DND-41 (cell line): ENCODE measurements around the gene GADD45B.
"Not testable (repeated sequence)": the region's sequence is repeated elsewhere in the genome, so short reads cannot be mapped to it uniquely, and the experiment has no call there.

Source experiments
- ATAC-seq: fragments of 200-7000 bp; cut with Tn5 transposase; 3 replicates; pipeline ENCODE4 v1.9.1; 2021; ENCODE audit warnings: low read depth; ENCODE audit not compliant: insufficient read depth
- DNase-seq: peaks from one replicate; pipeline ENCODE4 v3.0.0-alpha.2; 2020
- H2AFZ ChIP-seq: 2 replicates; pipeline ENCODE4 v1.6.0; 2012; ENCODE audit warnings: low read depth, low read length
- H3K27ac ChIP-seq: 2 replicates; pipeline ENCODE4 v1.5.1; 2012; ENCODE audit warnings: low read length, inconsistent platforms
- H3K27me3 ChIP-seq: fragments of 200-600 bp; sonication (generic); 2 replicates; pipeline ENCODE4 v1.6.0; 2012; ENCODE audit warnings: low read length, mild to moderate bottlenecking, inconsistent platforms; ENCODE audit not compliant: insufficient read depth, poor library complexity
- H3K36me3 ChIP-seq: 2 replicates; pipeline ENCODE4 v1.5.1; 2012; ENCODE audit warnings: low read length, inconsistent platforms; ENCODE audit not compliant: insufficient read depth
- H3K4me1 ChIP-seq: 2 replicates; pipeline ENCODE4 v1.5.1; 2012; ENCODE audit warnings: mild to moderate bottlenecking, low read length; ENCODE audit not compliant: insufficient read depth
- H3K4me2 ChIP-seq: 2 replicates; pipeline ENCODE4 v1.6.0; 2012; ENCODE audit warnings: mild to moderate bottlenecking, moderate library complexity, low read length, inconsistent platforms; ENCODE audit not compliant: insufficient read depth
- H3K4me3 ChIP-seq, 2 experiments: fragments of 200-600 bp in 1 of 2; shearing (Covaris generic) in 1 of 2; 2 replicates each; pipeline ENCODE4 v1.5.1; 2012 to 2016; ENCODE audit warnings: inconsistent platforms in 2 of 2, low read length in 2 of 2, mild to moderate bottlenecking in 2 of 2, low read depth in 1 of 2, moderate library complexity in 1 of 2
- H3K79me2 ChIP-seq: 2 replicates; pipeline ENCODE4 v1.6.0; 2012; ENCODE audit warnings: low read length, inconsistent platforms; ENCODE audit not compliant: insufficient read depth
- H3K9ac ChIP-seq: 2 replicates; pipeline ENCODE4 v1.6.0; 2012; ENCODE audit warnings: low read depth, mild to moderate bottlenecking, inconsistent platforms, low read length, moderate library complexity
- H3K9me3 ChIP-seq: 2 replicates; pipeline ENCODE4 v1.5.1; 2012; ENCODE audit warnings: low read length, moderate library complexity, mild to moderate bottlenecking, inconsistent platforms; ENCODE audit not compliant: insufficient read depth, severe bottlenecking
- H4K20me1 ChIP-seq: 2 replicates; pipeline ENCODE4 v1.6.0; 2012; ENCODE audit warnings: low read length; ENCODE audit not compliant: insufficient read depth
- EZH2 ChIP-seq: IDR thresholded peaks from 3 replicates; pipeline ENCODE4 v1.6.1; 2012; ENCODE audit warnings: borderline replicate concordance, low read depth, mild to moderate bottlenecking, moderate library complexity, low read length, inconsistent platforms; ENCODE audit not compliant: severe bottlenecking
- TF ChIP-seq, protein P1 (sequence below): IDR thresholded peaks from 2 replicates; pipeline ENCODE4 v1.5.1; 2012; ENCODE audit warnings: borderline replicate concordance, low read length, moderate library complexity, mild to moderate bottlenecking; ENCODE audit not compliant: poor library complexity, severe bottlenecking; ENCODE audit errors: extremely low read depth

The GADD45B gene

DNA sequence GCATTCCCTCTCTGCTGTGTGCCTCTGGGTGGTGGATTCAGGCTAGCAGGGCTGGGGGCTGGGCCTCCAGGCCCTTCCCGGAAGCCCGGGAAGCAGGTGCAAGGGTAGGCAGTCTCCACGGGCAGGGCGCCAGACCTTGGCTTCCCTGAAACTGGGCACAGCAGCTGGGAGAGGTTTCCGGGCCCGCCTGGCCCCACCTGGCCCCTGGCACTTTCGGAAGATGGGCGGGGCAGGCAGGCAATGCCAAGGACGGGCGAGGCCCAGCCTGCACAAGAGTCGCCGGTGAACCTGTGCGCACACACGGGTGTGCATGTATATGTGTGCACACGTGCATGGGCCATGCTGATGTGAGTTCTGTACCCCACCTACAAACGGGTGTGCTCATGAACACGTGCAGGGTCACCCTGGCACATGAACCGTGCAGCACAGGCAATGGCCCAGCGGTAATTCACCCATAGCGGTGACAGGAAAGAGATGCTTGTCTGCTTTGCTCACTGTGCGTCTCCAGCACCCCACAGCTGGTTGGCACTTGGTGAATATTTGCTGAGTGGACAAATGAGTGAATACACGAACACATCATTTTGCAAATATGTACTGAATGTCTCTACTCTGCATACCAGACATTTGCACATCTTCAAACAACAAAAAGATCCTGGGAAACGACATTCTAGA lies 15.3 kb downstream of the GADD45B start:
- H3K27me3 ChIP-seq: no peaks in the 10 kb centered on the region
- DNase-seq: no peak
- H3K4me1 ChIP-seq: no peaks in the 10 kb centered on the region

DNA sequence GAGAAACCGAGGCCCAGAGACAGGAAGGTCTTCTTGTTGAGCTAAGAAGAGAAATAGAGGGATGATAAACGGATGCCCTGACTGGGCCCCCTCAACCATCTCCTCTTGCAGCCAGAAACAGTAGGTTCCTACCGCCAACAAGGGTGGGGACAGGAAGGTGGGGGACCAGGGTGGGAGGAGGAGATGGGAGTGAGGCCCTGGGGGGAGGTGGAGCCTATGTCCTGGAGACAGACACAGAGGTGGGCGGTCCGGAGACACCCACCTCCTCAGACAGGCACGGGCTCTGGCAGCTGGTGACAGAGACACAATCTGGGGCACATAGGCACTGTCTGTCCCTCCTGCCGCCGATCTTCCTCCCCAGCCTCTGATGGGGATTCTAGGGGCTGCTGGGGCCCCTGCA lies 16.9 kb downstream of the GADD45B start:
- H4K20me1 ChIP-seq: no peaks in the 10 kb centered on the region
- H3K9me3 ChIP-seq: no peaks in the 10 kb centered on the region
- no peaks in the 10 kb centered on the region for H3K27me3 ChIP-seq
- TF ChIP-seq, protein P1, sequence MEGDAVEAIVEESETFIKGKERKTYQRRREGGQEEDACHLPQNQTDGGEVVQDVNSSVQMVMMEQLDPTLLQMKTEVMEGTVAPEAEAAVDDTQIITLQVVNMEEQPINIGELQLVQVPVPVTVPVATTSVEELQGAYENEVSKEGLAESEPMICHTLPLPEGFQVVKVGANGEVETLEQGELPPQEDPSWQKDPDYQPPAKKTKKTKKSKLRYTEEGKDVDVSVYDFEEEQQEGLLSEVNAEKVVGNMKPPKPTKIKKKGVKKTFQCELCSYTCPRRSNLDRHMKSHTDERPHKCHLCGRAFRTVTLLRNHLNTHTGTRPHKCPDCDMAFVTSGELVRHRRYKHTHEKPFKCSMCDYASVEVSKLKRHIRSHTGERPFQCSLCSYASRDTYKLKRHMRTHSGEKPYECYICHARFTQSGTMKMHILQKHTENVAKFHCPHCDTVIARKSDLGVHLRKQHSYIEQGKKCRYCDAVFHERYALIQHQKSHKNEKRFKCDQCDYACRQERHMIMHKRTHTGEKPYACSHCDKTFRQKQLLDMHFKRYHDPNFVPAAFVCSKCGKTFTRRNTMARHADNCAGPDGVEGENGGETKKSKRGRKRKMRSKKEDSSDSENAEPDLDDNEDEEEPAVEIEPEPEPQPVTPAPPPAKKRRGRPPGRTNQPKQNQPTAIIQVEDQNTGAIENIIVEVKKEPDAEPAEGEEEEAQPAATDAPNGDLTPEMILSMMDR: no peak
- TF ChIP-seq EZH2: no peak
- no peak overlapping the region for H3K4me2 ChIP-seq
- no peak overlapping the region for H3K9ac ChIP-seq
- ATAC-seq (peak; percentile 27; the same call in 1 of the 3 replicates), DNase-seq (peak; percentile 26)
- no peak overlapping the region for H3K27ac ChIP-seq
- H3K4me3 ChIP-seq: no peak overlapping the region
- H3K36me3 ChIP-seq: no peaks in the 10 kb centered on the region
- H3K79me2 ChIP-seq: no peaks in the 10 kb centered on the region
- no peak overlapping the region for H2AFZ ChIP-seq
- no peaks in the 10 kb centered on the region for H3K4me1 ChIP-seq

More for the DNA sequence above, 15.3 kb downstream of the GADD45B start:
- H3K9me3 ChIP-seq: no peaks in the 10 kb centered on the region
- no peak overlapping the region for H3K9ac ChIP-seq
- no peaks in the 10 kb centered on the region for H3K79me2 ChIP-seq
- H3K4me3 ChIP-seq: no peak overlapping the region
- no peaks in the 10 kb centered on the region for H3K36me3 ChIP-seq
- no peak overlapping the region for H3K4me2 ChIP-seq
- H2AFZ ChIP-seq: no peak overlapping the region
- no peaks in the 10 kb centered on the region for H4K20me1 ChIP-seq
- H3K27ac ChIP-seq: no peak overlapping the region
- TF ChIP-seq, protein P1: no peak
- no peak for TF ChIP-seq EZH2
- ATAC-seq: no peak

DNA sequence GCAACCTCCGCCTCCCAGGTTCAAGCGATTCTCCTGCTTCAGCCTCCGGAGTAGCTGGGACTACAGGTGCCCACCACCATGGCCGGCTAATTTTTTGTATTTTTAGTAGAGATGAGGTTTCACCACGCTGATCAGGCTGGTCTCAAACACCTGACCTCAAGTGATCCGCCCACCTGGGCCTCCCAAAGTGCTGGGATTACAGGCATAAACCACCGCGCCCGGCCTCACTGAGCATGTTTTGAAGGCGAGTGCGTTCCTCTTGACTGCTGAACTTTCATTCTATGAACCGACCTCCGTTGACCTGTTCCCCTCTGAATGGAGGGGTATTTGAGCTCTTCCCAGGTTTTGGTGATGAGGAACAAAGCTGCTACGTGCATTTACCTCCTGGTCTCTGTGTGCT lies 17.5 kb downstream of the GADD45B start:
- not testable (repeated sequence) for H3K9me3 ChIP-seq, H3K36me3 ChIP-seq, H3K27me3 ChIP-seq, H3K27ac ChIP-seq, H3K4me3 ChIP-seq, ATAC-seq, H4K20me1 ChIP-seq, H3K9ac ChIP-seq, H3K79me2 ChIP-seq, H3K4me2 ChIP-seq, H3K4me1 ChIP-seq, DNase-seq, H2AFZ ChIP-seq

DNA sequence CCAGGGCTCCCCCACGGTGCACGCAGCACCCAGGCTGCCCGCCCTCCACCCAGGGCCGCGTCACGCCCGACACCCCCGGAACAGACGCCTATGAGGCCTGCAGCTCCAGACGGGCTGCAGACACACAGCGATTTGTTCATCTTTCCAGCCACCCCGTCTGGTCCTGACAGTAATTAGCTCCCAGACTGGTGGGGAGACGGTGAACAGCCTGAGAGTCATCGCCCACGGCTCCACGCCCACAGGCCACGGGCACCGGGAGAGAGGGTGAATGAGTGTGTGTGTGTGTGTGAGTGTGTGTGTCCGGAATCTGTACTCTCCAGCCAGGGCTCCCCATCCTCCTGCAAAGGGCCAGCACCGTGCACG lies 18.1 kb downstream of the GADD45B start:
- H3K9ac ChIP-seq: no peak overlapping the region

More for the DNA sequence above, 18.1 kb downstream of the GADD45B start:
- no peak overlapping the region for H3K4me2 ChIP-seq
- H3K79me2 ChIP-seq: no peaks in the 10 kb centered on the region
- no peaks in the 10 kb centered on the region for H3K27me3 ChIP-seq
- H4K20me1 ChIP-seq: no peaks in the 10 kb centered on the region
- H3K4me1 ChIP-seq: no peaks in the 10 kb centered on the region
- no peak overlapping the region for H3K27ac ChIP-seq
- no peak for DNase-seq
- H2AFZ ChIP-seq: no peak overlapping the region
- H3K36me3 ChIP-seq: no peaks in the 10 kb centered on the region
- ATAC-seq: no peak
- TF ChIP-seq EZH2: no peak
- TF ChIP-seq, protein P1: no peak
- H3K9me3 ChIP-seq: no peaks in the 10 kb centered on the region
- H3K4me3 ChIP-seq: no peak overlapping the region
